Left lung (tissue), 10 donors: ENCODE data around the gene HCN4. TPM values are rescaled to one million over a fixed set of nuclear protein-coding genes. Genes with fewer than 3 reads are reported as not detected.
A peak's percentile ranks its signal among the peaks of the same experiment; 100 is the strongest.

ENCODE experiments used
- ATAC-seq: fragments of 200-7000 bp; cut with Tn5 transposase; one replicate; pipeline ENCODE4 v1.9.1; 2020; ENCODE audit warnings: moderate library complexity
- DNase-seq, 4 donors: peaks; one replicate each; pipeline ENCODE4 v3.0.0-alpha.2; 2013 to 2020
- H3K27ac ChIP-seq, 2 donors: fragments of 200-600 bp; sonication (generic) in 1 of 2; one replicate each; pipeline versions ENCODE4 v1.5.0 to v1.8.0; 2020 to 2021
- H3K27me3 ChIP-seq, 2 donors: fragments of 200-600 bp; sonication (generic) in 1 of 2; one replicate each; pipeline versions ENCODE4 v1.5.0 to v1.8.0; 2020 to 2021
- H3K36me3 ChIP-seq, 2 donors: fragments of 200-600 bp; sonication (generic) in 1 of 2; one replicate each; pipeline versions ENCODE4 v1.5.0 to v1.8.0; 2020 to 2021
- H3K4me1 ChIP-seq, 2 donors: fragments of 200-600 bp; one replicate each; pipeline ENCODE4 v1.8.0; 2021
- H3K4me3 ChIP-seq, 2 donors: fragments of 200-600 bp; sonication (generic) in 1 of 2; one replicate each; pipeline versions ENCODE4 v1.5.0 to v1.8.0; 2020 to 2021; ENCODE audit warnings: mild to moderate bottlenecking in 1 of 2
- H3K9me3 ChIP-seq, 2 donors: fragments of 200-600 bp; sonication (generic) in 1 of 2; one replicate each; pipeline versions ENCODE4 v1.5.0 to v1.8.0; 2020 to 2021
- CTCF ChIP-seq, 2 donors: fragments of 200-600 bp; sonication (generic) in 1 of 2; IDR thresholded peaks; one replicate each; pipeline versions ENCODE4 v1.5.0 to v1.8.0; 2021; ENCODE audit warnings: antibody characterized with exemption in 2 of 2
- intact Hi-C, 2 donors: fragments of 100-400 bp; cut with DNase I; formaldehyde crosslinking; loops; one replicate each; pipeline versions ENCODE4 v1.11.2 to v1.14.2; 2022
- polyA plus RNA-seq, 6 donors: library from polyadenylated mRNA; unstranded; fragments of 120-200 nt; gene quantifications; one replicate each; pipeline ENCODE4 v1.2.1, GENCODE V29; 2013; ENCODE audit not compliant: insufficient read length in 6 of 6
- total RNA-seq, 2 donors: library from RNA; stranded (reverse); fragmentation: NEBNext Ultra II Directional; extraction: Animal tissue kit (Norgen Biotek cat#: 25700); gene quantifications; one replicate each; pipeline ENCODE4 v1.2.1, GENCODE V29; 2021
- donor health status: DM: no; HTN: yes; CAD: no.
- donor health status: DM: no; HTN: no; CAD: no.

The HCN4 gene
- total and polyA plus RNA-seq, 8 donors = 0.09 to 0.27 (median 0.18) TPM

- H3K9me3 ChIP-seq = peaks cover 0 to 7% of the 10 kb centered on the region in 2 donors
Measured at GRCh38 chr15:73380661-73381060, 11.9 kb upstream of the HCN4 start.

GRCh38 chr15:73378089-73378488, 9.3 kb upstream of the HCN4 start:
- Histone ChIP-seq H3K27ac (no peak overlapping the region), H3K36me3 (no peaks in the 10 kb centered on the region), H3K9me3 (peaks cover 0 to 7% of the 10 kb centered on the region in 2 donors), H3K27me3 (peaks cover 0 to 47% of the 10 kb centered on the region in 2 donors), H3K4me3 (no peak overlapping the region), H3K4me1 (no peaks in the 10 kb centered on the region)
- no peak for TF ChIP-seq CTCF (IDR thresholded peaks at IDR 0.05)
- intact Hi-C loops = no loop called here
- DNase-seq (no peak), ATAC-seq (no peak)

More at GRCh38 chr15:73380661-73381060, 11.9 kb upstream of the HCN4 start:
- Histone ChIP-seq H3K4me1 (no peaks in the 10 kb centered on the region), H3K36me3 (no peaks in the 10 kb centered on the region), H3K27me3 (peaks cover 0 to 43% of the 10 kb centered on the region in 2 donors), H3K4me3 (no peak overlapping the region), H3K27ac (no peak overlapping the region)
- no peak for TF ChIP-seq CTCF (IDR thresholded peaks at IDR 0.05)
- DNase-seq (no peak), ATAC-seq (no peak)
- intact Hi-C loops = no loop called here

GRCh38 chr15:73375755-73376305, 7.1 kb upstream of the HCN4 start:
- no peak overlapping the region for H3K27ac ChIP-seq
- intact Hi-C loops = no loop called here
- peaks cover 6 to 52% of the 10 kb centered on the region in 2 donors for H3K27me3 ChIP-seq
- H3K4me3 ChIP-seq = no peak overlapping the region
- DNase-seq (no peak), ATAC-seq (peak; percentile 22)
- peaks cover 0 to 5% of the 10 kb centered on the region in 2 donors for H3K9me3 ChIP-seq
- no peaks in the 10 kb centered on the region for H3K36me3 ChIP-seq
- no peak for TF ChIP-seq CTCF (IDR thresholded peaks at IDR 0.05)
- H3K4me1 ChIP-seq = no peaks in the 10 kb centered on the region

- DNase-seq (no peak), ATAC-seq (no peak)
- TF ChIP-seq CTCF (IDR thresholded peaks at IDR 0.05) = no peak
- H3K9me3 ChIP-seq = no peaks in the 10 kb centered on the region
- no peaks in the 10 kb centered on the region for H3K36me3 ChIP-seq
- H3K4me1 ChIP-seq = no peaks in the 10 kb centered on the region
- no peak overlapping the region for H3K27ac ChIP-seq
- intact Hi-C loops = no loop called here
- peaks cover 14 to 53% of the 10 kb centered on the region in 2 donors for H3K27me3 ChIP-seq
- no peak overlapping the region for H3K4me3 ChIP-seq
Measured at GRCh38 chr15:73375012-73375411, 6.3 kb upstream of the HCN4 start.

- H3K4me1 ChIP-seq = no peaks in the 10 kb centered on the region
- no peaks in the 10 kb centered on the region for H3K9me3 ChIP-seq
- TF ChIP-seq CTCF (IDR thresholded peaks at IDR 0.05) = no peak
- H3K36me3 ChIP-seq = no peaks in the 10 kb centered on the region
- peaks cover 17 to 57% of the 10 kb centered on the region in 2 donors for H3K27me3 ChIP-seq
- H3K4me3 ChIP-seq = no peak overlapping the region
- intact Hi-C loops = no loop called here
- DNase-seq (no peak), ATAC-seq (no peak)
- no peak overlapping the region for H3K27ac ChIP-seq
Measured at GRCh38 chr15:73374604-73375003, 5.8 kb upstream of the HCN4 start.
